ENCODE measurements around the gene CYP1B1. TPM values are rescaled to one million over a fixed set of nuclear protein-coding genes. Genes with fewer than 3 reads are reported as not detected.

CYP1B1 gene
- total and polyA plus RNA-seq, 7 donors: 1.4 to 24.6 (median 12.2) TPM

GRCh38 chr2:38039121-38039910 lies 36.6 kb downstream of the CYP1B1 start:
- no peak for TF ChIP-seq CTCF (IDR thresholded peaks at IDR 0.05)
- no peak for TF ChIP-seq POLR2AphosphoS5 (IDR thresholded peaks at IDR 0.05)
- no peak for TF ChIP-seq POLR2A (IDR thresholded peaks at IDR 0.05)
- TF ChIP-seq EP300 (IDR thresholded peaks at IDR 0.05): no peak
- H3K4me1 ChIP-seq: peaks cover 0 to 14% (median 4%) of the 10 kb centered on the region in 4 donors
- WGBS, 2 donors: 88 to 89% methylated on average over 9 of the region's 9 CpGs

GRCh38 chr2:38038682-38039081 lies 37.3 kb downstream of the CYP1B1 start:
- Histone ChIP-seq H3K4me1 (peaks cover 0 to 14% (median 4%) of the 10 kb centered on the region in 4 donors), H3K27ac (peak overlapping the region; percentile 27 to 60 (median 56))
- WGBS, 2 donors: 86 to 87% methylated on average over 5 of the region's 5 CpGs

More at GRCh38 chr2:38039121-38039910, 36.6 kb downstream of the CYP1B1 start:
- H3K4me3 ChIP-seq: no peak overlapping the region
- no peaks in the 10 kb centered on the region for H3K27me3 ChIP-seq
- no peaks in the 10 kb centered on the region for H3K9me3 ChIP-seq
- H3K27ac ChIP-seq: no peak overlapping the region
- no peaks in the 10 kb centered on the region for H3K36me3 ChIP-seq
- intact Hi-C loops (cut with DNase I): no loop called here
- no peak for DNase-seq

GRCh38 chr2:38037757-38038621 lies 38.0 kb downstream of the CYP1B1 start:
- Histone ChIP-seq H3K36me3 (no peaks in the 10 kb centered on the region), H3K4me1 (peaks cover 0 to 14% (median 4%) of the 10 kb centered on the region in 4 donors), H3K27ac (peak overlapping the region; percentile 27 to 60 (median 56)), H3K4me3 (peak overlapping the region in 3 of 4 donors; percentile 31 to 42 (median 36)), H3K27me3 (no peaks in the 10 kb centered on the region), H3K9me3 (no peaks in the 10 kb centered on the region)
- DNase-seq: no peak
- intact Hi-C loops (cut with DNase I): no loop called here
- peak in 3 of 4 experiments; percentile 12 to 44 (median 27) for TF ChIP-seq CTCF (IDR thresholded peaks at IDR 0.05)
- TF ChIP-seq POLR2AphosphoS5 (IDR thresholded peaks at IDR 0.05): peak in 1 of 4 donors; percentile 11
- TF ChIP-seq POLR2A (IDR thresholded peaks at IDR 0.05): no peak
- TF ChIP-seq EP300 (IDR thresholded peaks at IDR 0.05): no peak
- 17 to 58% methylated on average over 38 of the region's 38 CpGs for WGBS, 2 donors

More at GRCh38 chr2:38038682-38039081, 37.3 kb downstream of the CYP1B1 start:
- Histone ChIP-seq H3K4me3 (peak overlapping the region in 3 of 4 donors; percentile 31 to 42 (median 36)), H3K27me3 (no peaks in the 10 kb centered on the region), H3K36me3 (no peaks in the 10 kb centered on the region), H3K9me3 (no peaks in the 10 kb centered on the region)
- intact Hi-C loops (cut with DNase I): no loop called here
- DNase-seq: no peak
- no peak for TF ChIP-seq EP300 (IDR thresholded peaks at IDR 0.05)
- TF ChIP-seq POLR2AphosphoS5 (IDR thresholded peaks at IDR 0.05): no peak
- TF ChIP-seq CTCF (IDR thresholded peaks at IDR 0.05): no peak
- no peak for TF ChIP-seq POLR2A (IDR thresholded peaks at IDR 0.05)

GRCh38 chr2:38037325-38037724 lies 38.6 kb downstream of the CYP1B1 start:
- no peak for DNase-seq
- peak overlapping the region in 1 of 4 donors; percentile 42 for H3K4me3 ChIP-seq
- 87 to 89% methylated on average over 4 of the region's 4 CpGs for WGBS, 2 donors
- H3K27me3 ChIP-seq: no peaks in the 10 kb centered on the region
- H3K4me1 ChIP-seq: peaks cover 0 to 14% (median 4%) of the 10 kb centered on the region in 4 donors
- peak overlapping the region in 2 of 4 donors; percentile 52 to 59 for H3K27ac ChIP-seq
- no peaks in the 10 kb centered on the region for H3K9me3 ChIP-seq
- no peaks in the 10 kb centered on the region for H3K36me3 ChIP-seq
- intact Hi-C loops (cut with DNase I): no loop called here
- TF ChIP-seq EP300 (IDR thresholded peaks at IDR 0.05) (no peak), POLR2A (IDR thresholded peaks at IDR 0.05) (no peak)

GRCh38 chr2:38035968-38036367 lies 40.0 kb downstream of the CYP1B1 start:
- TF ChIP-seq CTCF (IDR thresholded peaks at IDR 0.05): no peak
- no peak for TF ChIP-seq POLR2A (IDR thresholded peaks at IDR 0.05)
- no peak for TF ChIP-seq EP300 (IDR thresholded peaks at IDR 0.05)
- TF ChIP-seq POLR2AphosphoS5 (IDR thresholded peaks at IDR 0.05): no peak
- no peaks in the 10 kb centered on the region for H3K9me3 ChIP-seq

More at GRCh38 chr2:38035968-38036367, 40.0 kb downstream of the CYP1B1 start:
- H3K4me1 ChIP-seq: peaks cover 0 to 14% (median 4%) of the 10 kb centered on the region in 4 donors
- intact Hi-C loops (cut with DNase I): no loop called here
- H3K36me3 ChIP-seq: no peaks in the 10 kb centered on the region
- 83 to 87% methylated on average over 7 of the region's 7 CpGs for WGBS, 2 donors
- no peak overlapping the region for H3K4me3 ChIP-seq
- no peaks in the 10 kb centered on the region for H3K27me3 ChIP-seq
- DNase-seq: no peak
- H3K27ac ChIP-seq: no peak overlapping the region

Data from sigmoid colon (tissue), 7 donors.